Panc1 (cell line): ENCODE results near the gene KDM2A. TPM values are rescaled to one million over a fixed set of nuclear protein-coding genes. Genes with fewer than 3 reads are reported as not detected.

Experiments
- ATAC-seq: fragments of 200-7000 bp; cut with Tn5 transposase; 2 replicates; pipeline ENCODE4 v1.9.1; 2020; ENCODE audit warnings: mild to moderate bottlenecking, moderate library complexity
- BruUV-seq: library from RNA; stranded (reverse); fragments of 400-500 nt; replicated peaks from 2 replicates; lab custom pipeline; 2021; lab: Mats Ljungman, UMichigan
- CTCF ChIA-PET: fragments of 300-600 bp; sonication (Branson Sonifier 250); formaldehyde crosslinking; loops from one replicate; lab custom pipeline; 2022; ENCODE audit warnings: antibody characterized with exemption; lab: Charles Lee
- POLR2A ChIA-PET: fragments of 300-600 bp; sonication (Branson Sonifier 250); formaldehyde crosslinking; loops from one replicate; lab custom pipeline; 2022; ENCODE audit warnings: antibody characterized with exemption; lab: Charles Lee
- DNase-seq: peaks from one replicate; pipeline ENCODE4 v3.0.0-alpha.2; 2010; ENCODE audit warnings: low read depth, low spot score
- H3K27ac ChIP-seq: 2 replicates; pipeline ENCODE4 v1.5.1; 2011; ENCODE audit warnings: mild to moderate bottlenecking, low read length, inconsistent platforms
- H3K27me3 ChIP-seq: fragments of 200-500 bp; sonication (Bioruptor generic); 2 replicates; pipeline ENCODE4 v1.6.0; 2014; ENCODE audit warnings: low read length, inconsistent platforms; ENCODE audit not compliant: control insufficient read depth, insufficient read depth
- H3K36me3 ChIP-seq: fragments of 200-500 bp; sonication (Bioruptor generic); 2 replicates; pipeline ENCODE4 v1.5.1; 2014; ENCODE audit warnings: inconsistent platforms, mild to moderate bottlenecking, low read length, moderate library complexity; ENCODE audit not compliant: control insufficient read depth, insufficient read depth
- H3K4me1 ChIP-seq: 2 replicates; pipeline ENCODE4 v1.5.1; 2011; ENCODE audit warnings: inconsistent platforms, mild to moderate bottlenecking, low read length, moderate library complexity; ENCODE audit not compliant: control insufficient read depth, insufficient read depth
- H3K4me3 ChIP-seq, 2 experiments: 2 replicates each; pipeline ENCODE4 v1.5.1; 2011 to 2012; ENCODE audit warnings: low read depth in 2 of 2, low read length in 2 of 2, mild to moderate bottlenecking in 2 of 2, inconsistent platforms in 1 of 2, moderate library complexity in 1 of 2
- H3K9me3 ChIP-seq: fragments of 200-500 bp; sonication (Bioruptor generic); 2 replicates; pipeline ENCODE4 v1.5.1; 2014; ENCODE audit warnings: low read depth, mild to moderate bottlenecking, inconsistent platforms, low read length, moderate library complexity; ENCODE audit not compliant: control insufficient read depth, insufficient read depth
- POLR2AphosphoS5 ChIP-seq: IDR thresholded peaks from 2 replicates; pipeline ENCODE4 v1.6.1; 2012; ENCODE audit warnings: mild to moderate bottlenecking, low read depth, low read length, moderate library complexity
- REST ChIP-seq, 2 experiments: IDR thresholded peaks; 2 replicates each; pipeline ENCODE4 v1.6.1; 2011 to 2012; ENCODE audit warnings: low read depth in 2 of 2, control low read depth in 1 of 2, low read length in 1 of 2, mild to moderate bottlenecking in 1 of 2, moderate library complexity in 1 of 2; ENCODE audit not compliant: insufficient read depth in 1 of 2
- SIN3A ChIP-seq: IDR thresholded peaks from 2 replicates; pipeline ENCODE4 v1.6.1; 2012; ENCODE audit warnings: low read depth, mild to moderate bottlenecking, low read length, moderate library complexity, borderline replicate concordance; ENCODE audit not compliant: insufficient read depth
- TCF7L2 ChIP-seq: IDR thresholded peaks from 2 replicates; pipeline ENCODE4 v1.6.1; 2011; ENCODE audit warnings: mild to moderate bottlenecking, low read depth, low read length, inconsistent platforms
- in situ Hi-C: cut with HindIII; loops from 2 replicates; pipeline ENCODE4 v1.10.0; 2016; ENCODE audit warnings: low sequenced_read_pairs, low pct_unique_long_range_greater_than_20kb
- intact Hi-C: fragments of 100-400 bp; cut with micrococcal nuclease; formaldehyde crosslinking; loops from one replicate; pipeline ENCODE4 v1.10.0; 2022; ENCODE audit not compliant: unreplicated experiment
- total RNA-seq: library from RNA; stranded (reverse); gene quantifications from one replicate; pipeline ENCODE4 v1.2.1, GENCODE V29; 2021; ENCODE audit not compliant: unreplicated experiment
- TF ChIP-seq, protein P1 (sequence below): fragments of 450-650 bp; IDR thresholded peaks from 2 replicates; pipeline ENCODE4 v1.5.1; 2017; ENCODE audit warnings: mild to moderate bottlenecking

KDM2A gene
- total RNA-seq, 1 experiment from 2014 or later = 112 TPM

DNA sequence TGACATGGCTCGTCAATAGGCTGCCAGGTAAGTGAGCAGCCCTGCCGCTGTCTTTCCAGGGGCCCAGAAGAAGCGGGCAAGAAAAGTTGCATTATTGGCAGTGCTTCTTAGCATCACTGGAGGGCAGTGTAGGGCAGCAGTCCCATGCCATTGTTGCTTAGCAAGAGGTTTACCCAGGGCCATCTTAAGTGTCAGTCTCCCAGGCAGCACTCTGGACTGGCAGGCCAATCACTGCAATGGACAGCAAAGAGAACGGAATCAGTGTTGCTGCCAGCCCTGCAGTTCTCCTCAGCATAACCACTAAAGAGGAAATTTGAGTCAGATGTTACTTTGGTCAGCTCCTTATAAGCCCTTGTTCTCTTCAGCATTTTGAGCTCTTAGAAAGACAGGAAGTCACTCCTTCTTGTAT is 133.8 kb downstream of the KDM2A start:
- H3K27ac ChIP-seq = no peak overlapping the region
- ChIA-PET POLR2A (interaction anchor here (0.6 kb wide), 1 partner anchor 103 kb away, joined by 11 read pairs; no protein-coding TSS in a partner anchor), CTCF (no interaction called here)
- DNase-seq (no peak), ATAC-seq (peak; percentile 63)
- TF ChIP-seq, protein P1, sequence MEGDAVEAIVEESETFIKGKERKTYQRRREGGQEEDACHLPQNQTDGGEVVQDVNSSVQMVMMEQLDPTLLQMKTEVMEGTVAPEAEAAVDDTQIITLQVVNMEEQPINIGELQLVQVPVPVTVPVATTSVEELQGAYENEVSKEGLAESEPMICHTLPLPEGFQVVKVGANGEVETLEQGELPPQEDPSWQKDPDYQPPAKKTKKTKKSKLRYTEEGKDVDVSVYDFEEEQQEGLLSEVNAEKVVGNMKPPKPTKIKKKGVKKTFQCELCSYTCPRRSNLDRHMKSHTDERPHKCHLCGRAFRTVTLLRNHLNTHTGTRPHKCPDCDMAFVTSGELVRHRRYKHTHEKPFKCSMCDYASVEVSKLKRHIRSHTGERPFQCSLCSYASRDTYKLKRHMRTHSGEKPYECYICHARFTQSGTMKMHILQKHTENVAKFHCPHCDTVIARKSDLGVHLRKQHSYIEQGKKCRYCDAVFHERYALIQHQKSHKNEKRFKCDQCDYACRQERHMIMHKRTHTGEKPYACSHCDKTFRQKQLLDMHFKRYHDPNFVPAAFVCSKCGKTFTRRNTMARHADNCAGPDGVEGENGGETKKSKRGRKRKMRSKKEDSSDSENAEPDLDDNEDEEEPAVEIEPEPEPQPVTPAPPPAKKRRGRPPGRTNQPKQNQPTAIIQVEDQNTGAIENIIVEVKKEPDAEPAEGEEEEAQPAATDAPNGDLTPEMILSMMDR = peak; percentile 73
- TF ChIP-seq TCF7L2 (no peak), SIN3A (no peak), POLR2AphosphoS5 (no peak), REST (IDR thresholded peaks at IDR 0.05; ENCODE audit: insufficient read depth in 1 of 2, low read depth in 2 of 2, low read length in 1 of 2) (no peak)
- intact Hi-C loops = no loop called here
- peaks cover 66% of the 10 kb centered on the region for H3K36me3 ChIP-seq
- in situ Hi-C loops = no loop called here
- H3K4me1 ChIP-seq = no peaks in the 10 kb centered on the region
- no peak overlapping the region for H3K4me3 ChIP-seq
- no TSS peak for BruUV-seq
- H3K9me3 ChIP-seq = no peaks in the 10 kb centered on the region
- no peaks in the 10 kb centered on the region for H3K27me3 ChIP-seq

- Histone ChIP-seq H3K27ac (no peak overlapping the region), H3K36me3 (peaks cover 55% of the 10 kb centered on the region), H3K4me3 (no peak overlapping the region), H3K9me3 (no peaks in the 10 kb centered on the region), H3K27me3 (no peaks in the 10 kb centered on the region), H3K4me1 (no peaks in the 10 kb centered on the region)
- ATAC-seq (no peak), DNase-seq (no peak)
- intact Hi-C loops (no loop called here), in situ Hi-C loops (no loop called here)
- POLR2A ChIA-PET = interaction anchor here (0.8 kb wide), 1 partner anchor 13 kb away, joined by 3 read pairs; no protein-coding TSS in a partner anchor
- no peak for TF ChIP-seq TCF7L2
- TF ChIP-seq SIN3A = no peak
- TF ChIP-seq REST (IDR thresholded peaks at IDR 0.05; ENCODE audit: insufficient read depth in 1 of 2, low read depth in 2 of 2, low read length in 1 of 2) = no peak
- TF ChIP-seq POLR2AphosphoS5 = no peak; the same call in 1 of the 2 replicates
- TF ChIP-seq, protein P1 = no peak
- no TSS peak for BruUV-seq
- CTCF ChIA-PET = interaction anchor here (0.7 kb wide), 1 partner anchor 16 kb away, joined by 3 read pairs; no protein-coding TSS in a partner anchor
Observed at GRCh38 chr11:67253872-67254624, 135.0 kb downstream of the KDM2A start.
